Kidney (tissue), 11 donors: ENCODE results near the gene NBPF26. TPM values are rescaled to one million over a fixed set of nuclear protein-coding genes. Genes with fewer than 3 reads are reported as not detected.
"Not testable (repeated sequence)": the region's sequence is repeated elsewhere in the genome, so short reads cannot be mapped to it uniquely, and the experiment has no call there.

Experiments
- DNase-seq, 5 donors: peaks; one replicate each; pipeline ENCODE4 v3.0.0-alpha.2; 2013 to 2020
- FAIRE-seq: peaks from 2 replicates; lab custom pipeline; 2012; peaks lifted over from hg19 to GRCh38; lab: Jason Lieb, UNC
- H3K27ac ChIP-seq, 2 donors: one replicate each; pipeline ENCODE4 v1.7.0; 2013; ENCODE audit warnings: low read depth in 2 of 2, low read length in 2 of 2, inconsistent platforms in 1 of 2
- H3K27me3 ChIP-seq: one replicate; pipeline ENCODE4 v1.7.1; 2013; ENCODE audit warnings: low read length, inconsistent platforms; ENCODE audit not compliant: control insufficient read depth, insufficient read depth
- H3K36me3 ChIP-seq, 3 donors: one replicate each; pipeline versions ENCODE4 v1.7.0 to v1.7.1; 2013; ENCODE audit warnings: low read length in 3 of 3, control low read depth in 1 of 3, inconsistent platforms in 1 of 3; ENCODE audit not compliant: insufficient read depth in 3 of 3, control insufficient read depth in 2 of 3
- H3K4me1 ChIP-seq, 3 donors: one replicate each; pipeline versions ENCODE4 v1.7.0 to v1.7.1; 2013; ENCODE audit warnings: low read length in 3 of 3, inconsistent platforms in 1 of 3, low read depth in 1 of 3; ENCODE audit not compliant: control insufficient read depth in 2 of 3, insufficient read depth in 2 of 3
- H3K4me3 ChIP-seq, 3 donors: one replicate each; pipeline versions ENCODE4 v1.7.0 to v1.8.1; 2013; ENCODE audit warnings: low read length in 3 of 3, control low read depth in 1 of 3, inconsistent platforms in 1 of 3
- H3K9ac ChIP-seq, 3 donors: one replicate each; pipeline versions ENCODE4 v1.7.0 to v1.7.1; 2013; ENCODE audit warnings: low read length in 3 of 3, control low read depth in 1 of 3, inconsistent platforms in 1 of 3
- H3K9me3 ChIP-seq, 3 donors: one replicate each; pipeline versions ENCODE4 v1.7.0 to v1.7.1; 2013; ENCODE audit warnings: low read length in 3 of 3, control low read depth in 1 of 3, inconsistent platforms in 1 of 3; ENCODE audit not compliant: control insufficient read depth in 2 of 3, insufficient read depth in 1 of 3
- intact Hi-C: fragments of 100-400 bp; cut with DNase I; formaldehyde crosslinking; loops from one replicate; pipeline ENCODE4 v1.11.1; 2022
- polyA plus RNA-seq: library from polyadenylated mRNA; stranded (reverse); fragments of 350-450 nt; fragmentation: Illumina TruSeq; extraction: RNeasy Lipid Tissue Mini Kit (QIAGEN cat#74804); gene quantifications from one replicate; pipeline ENCODE4 v1.2.3, GENCODE V29; 2014; ENCODE audit warnings: low read depth, low replicate concordance; ENCODE audit not compliant: insufficient read depth
- total RNA-seq: library from RNA; stranded (reverse); fragmentation: NEBNext Ultra II Directional; extraction: Animal tissue kit (Norgen Biotek cat#: 25700); gene quantifications from one replicate; pipeline ENCODE4 v1.2.1, GENCODE V29; 2021
- donor health status: control.
- donor health status: control.
- donor health status: DM: yes; HTN: yes; CAD: no.
- donor health status: Normal renal cell carcinoma (clear cell type).

The NBPF26 gene
- total and polyA plus RNA-seq, 2 donors from 2014 or later = 1.9 to 38.2 TPM

DNA sequence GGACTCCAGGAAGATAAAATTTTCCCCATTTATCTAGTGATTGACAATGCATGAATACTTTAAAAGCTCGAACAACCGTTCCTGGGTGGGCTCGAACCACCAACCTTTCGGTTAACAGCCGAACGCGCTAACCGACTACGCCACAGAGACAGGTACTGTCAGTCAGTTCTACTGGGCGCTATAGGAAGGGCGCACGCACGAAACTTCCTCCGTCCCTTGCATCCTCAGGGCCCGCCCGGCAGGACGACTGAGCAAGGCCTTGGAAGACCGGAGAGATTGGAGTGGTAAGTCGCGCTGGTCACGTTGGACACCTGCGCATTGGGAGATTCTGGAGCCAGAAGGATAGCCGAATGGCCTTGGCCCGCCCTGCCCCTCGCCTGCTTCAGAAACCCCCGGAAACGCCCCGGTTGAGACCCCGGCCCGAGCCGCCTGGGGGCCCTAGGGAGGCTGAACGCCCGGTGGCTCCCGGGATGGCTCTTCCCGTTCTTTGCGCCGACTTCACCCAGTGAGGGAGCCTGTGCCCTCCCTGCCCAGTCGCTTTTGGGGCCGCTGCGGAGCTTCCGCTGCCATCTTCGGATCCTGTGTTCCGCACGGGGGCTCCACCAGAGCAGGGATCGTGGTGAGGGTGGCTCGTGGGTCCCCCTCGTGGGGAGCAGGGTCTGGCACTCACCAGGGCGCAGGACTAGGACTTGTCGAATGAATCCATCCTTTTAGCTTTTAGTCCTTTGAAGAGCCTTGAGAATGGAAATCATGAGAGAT, 120.6 kb downstream of the NBPF26 start:
- H3K27ac ChIP-seq, H3K9ac ChIP-seq, H3K9me3 ChIP-seq, H3K27me3 ChIP-seq, intact Hi-C loops, H3K4me1 ChIP-seq, FAIRE-seq, H3K36me3 ChIP-seq: not testable (repeated sequence)
- peak overlapping the region in 1 of 3 donors; percentile 47 for H3K4me3 ChIP-seq
- DNase-seq = peak; percentile 47 to 89 (median 74)

DNA sequence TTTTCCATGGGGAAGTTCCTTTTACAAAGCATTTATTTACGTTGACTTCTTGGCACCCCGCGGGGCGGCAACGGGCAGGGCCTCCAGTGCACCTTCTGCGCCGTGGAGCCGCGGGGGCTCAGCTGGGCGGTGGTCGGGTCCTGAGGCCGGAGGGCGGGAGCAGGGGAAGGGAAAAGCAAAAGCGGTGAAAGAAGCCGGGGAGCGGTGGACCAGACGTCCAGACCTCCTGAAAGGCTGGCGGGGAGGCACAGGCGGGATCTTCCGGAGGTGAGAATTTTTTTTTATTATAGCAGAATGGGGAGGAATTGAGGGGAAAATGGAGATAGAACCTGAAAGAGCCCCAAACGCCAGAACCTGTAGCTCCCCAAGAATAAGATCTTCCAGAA, 121.2 kb downstream of the NBPF26 start:
- H3K27me3 ChIP-seq, intact Hi-C loops, H3K9ac ChIP-seq, H3K4me1 ChIP-seq, H3K36me3 ChIP-seq, H3K4me3 ChIP-seq, FAIRE-seq, H3K27ac ChIP-seq, H3K9me3 ChIP-seq: not testable (repeated sequence)
- DNase-seq = peak in 1 of 5 donors; percentile 49

GRCh38 chr1:120849400-120850286, 125.9 kb downstream of the NBPF26 start:
- peak in 4 of 5 donors; percentile 0 to 71 (median 18) for DNase-seq
- H3K27me3 ChIP-seq, intact Hi-C loops, H3K9me3 ChIP-seq, H3K27ac ChIP-seq, H3K36me3 ChIP-seq, FAIRE-seq, H3K9ac ChIP-seq, H3K4me1 ChIP-seq: not testable (repeated sequence)
- H3K4me3 ChIP-seq = peak overlapping the region in 1 of 3 donors; percentile 69

- intact Hi-C loops = not testable (repeated sequence)
Observed at GRCh38 chr1:120850287-120850536, 126.5 kb downstream of the NBPF26 start.

GRCh38 chr1:120850537-120851421, 127.0 kb downstream of the NBPF26 start:
- H3K4me1 ChIP-seq, FAIRE-seq, intact Hi-C loops: not testable (repeated sequence)

More at GRCh38 chr1:120850287-120850536, 126.5 kb downstream of the NBPF26 start:
- not testable (repeated sequence) for H3K36me3 ChIP-seq, H3K27me3 ChIP-seq, H3K4me1 ChIP-seq, H3K9ac ChIP-seq, H3K9me3 ChIP-seq, FAIRE-seq
- Histone ChIP-seq H3K4me3 (peak overlapping the region in 2 of 3 donors; percentile 61 to 69), H3K27ac (peak overlapping the region in 1 of 2 donors; percentile 71)
- DNase-seq = peak; percentile 18 to 47 (median 42)

DNA sequence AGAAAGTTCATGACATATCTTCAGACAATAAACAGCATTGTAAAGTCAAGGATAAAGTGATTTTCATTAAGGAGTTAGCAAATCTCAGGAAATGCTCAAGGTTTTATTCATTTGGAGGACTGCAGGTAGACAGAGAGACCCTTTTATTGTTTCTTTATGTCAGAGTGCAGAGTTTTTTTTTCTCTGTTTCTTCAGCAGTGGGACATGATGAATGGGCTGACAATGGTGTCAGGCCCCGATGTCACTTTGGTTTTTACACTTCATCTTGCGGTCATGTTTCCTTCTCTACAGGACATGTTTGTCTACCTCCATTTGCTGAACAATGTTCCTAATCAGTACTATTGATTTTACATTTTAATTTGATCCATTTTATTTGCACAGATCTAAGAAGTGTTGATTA, 134.4 kb downstream of the NBPF26 start:
- FAIRE-seq, H3K4me3 ChIP-seq, H3K27ac ChIP-seq, H3K9ac ChIP-seq, DNase-seq, H3K27me3 ChIP-seq, intact Hi-C loops, H3K9me3 ChIP-seq, H3K36me3 ChIP-seq, H3K4me1 ChIP-seq: not testable (repeated sequence)

More at GRCh38 chr1:120850537-120851421, 127.0 kb downstream of the NBPF26 start:
- Histone ChIP-seq H3K9ac (peak overlapping the region in 1 of 3 donors; percentile 65), H3K27ac (peak overlapping the region; percentile 69 to 71), H3K4me3 (peak overlapping the region in 2 of 3 donors; percentile 61 to 69)
- not testable (repeated sequence) for H3K27me3 ChIP-seq, H3K36me3 ChIP-seq, H3K9me3 ChIP-seq
- DNase-seq = peak; percentile 92 to 95 (median 94)

GRCh38 chr1:120859615-120860234, 136.0 kb downstream of the NBPF26 start:
- H3K4me1 ChIP-seq, intact Hi-C loops, H3K27ac ChIP-seq, H3K27me3 ChIP-seq, FAIRE-seq, DNase-seq, H3K4me3 ChIP-seq, H3K9me3 ChIP-seq, H3K36me3 ChIP-seq, H3K9ac ChIP-seq: not testable (repeated sequence)
